ENCODE measurements around the gene TNNC2.

The TNNC2 gene

DNA sequence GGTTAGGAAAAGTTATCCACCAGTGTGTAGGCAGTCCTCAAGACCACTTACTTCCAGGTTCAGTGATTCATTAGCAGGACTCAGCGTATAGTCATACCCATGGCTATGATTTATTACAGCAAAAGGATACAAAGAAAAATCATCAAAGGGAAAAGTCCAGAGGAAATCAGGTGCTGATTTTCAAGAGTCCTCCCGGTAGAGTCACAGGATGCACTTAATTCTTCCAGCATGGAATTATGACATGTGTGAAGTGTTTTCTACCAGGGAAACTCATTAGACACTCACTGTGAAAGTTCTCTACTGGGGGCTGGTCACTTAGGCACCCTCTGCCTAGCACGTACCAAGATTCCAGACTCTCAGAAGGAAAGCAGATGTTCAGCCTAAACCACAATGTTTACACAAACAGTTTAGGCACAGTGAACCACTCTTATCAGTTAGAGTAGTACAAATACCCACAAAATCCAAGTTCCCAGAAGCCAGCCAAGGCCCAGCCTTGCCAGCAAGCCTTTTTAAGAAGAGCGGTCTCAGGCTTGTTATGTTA is 45.7 kb downstream of the TNNC2 start:
- no peak for DNase-seq (ENCODE audit: low read depth in 2 of 2)

GRCh38 chr20:45780159-45780558 is 47.0 kb downstream of the TNNC2 start:
- DNase-seq (ENCODE audit: low read depth in 2 of 2): no peak

- no peak for DNase-seq (ENCODE audit: low read depth in 2 of 2)
These were observed 47.8 kb downstream of the TNNC2 start for GRCh38 chr20:45779011-45779915.

- DNase-seq (ENCODE audit: low read depth in 2 of 2): no peak
These were observed 50.2 kb downstream of the TNNC2 start for GRCh38 chr20:45776931-45777330.

GRCh38 chr20:45775411-45775810 is 51.7 kb downstream of the TNNC2 start:
- no peak for DNase-seq (ENCODE audit: low read depth in 2 of 2)

GRCh38 chr20:45774945-45775344 is 52.2 kb downstream of the TNNC2 start:
- no peak for DNase-seq (ENCODE audit: low read depth in 2 of 2)

Measured in stimulated activated CD8-positive, alpha-beta memory T cell treated with anti-CD3 and anti-CD28 coated beads, Interleukin-15, amount 100 ng/mL, for 48 hours (primary cell).